ENCODE data around the gene ING1.
"Not testable (repeated sequence)": the region's sequence is repeated elsewhere in the genome, so short reads cannot be mapped to it uniquely, and the experiment has no call there.

Gene ING1

DNA sequence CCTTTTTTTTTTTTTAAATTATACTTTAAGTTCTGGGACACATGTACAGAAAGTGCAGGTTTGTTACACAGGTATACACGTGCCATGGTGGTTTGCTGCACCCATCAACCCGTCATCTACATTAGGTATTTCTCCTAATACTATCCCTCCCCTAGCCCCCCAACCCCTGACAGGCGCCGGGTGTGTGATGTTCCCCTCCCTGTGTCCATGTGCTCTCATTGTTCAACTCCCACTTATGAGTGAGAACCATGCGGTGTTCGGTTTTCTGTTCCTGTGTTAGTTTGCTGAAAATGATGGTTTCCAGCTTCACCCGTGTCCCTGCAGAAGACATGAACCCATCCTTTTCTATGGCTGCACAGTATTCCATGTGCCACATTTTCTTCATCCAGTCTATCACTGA lies 17.7 kb upstream of the ING1 start:
- not testable (repeated sequence) for DNase-seq (ENCODE audit: low read depth)

DNA sequence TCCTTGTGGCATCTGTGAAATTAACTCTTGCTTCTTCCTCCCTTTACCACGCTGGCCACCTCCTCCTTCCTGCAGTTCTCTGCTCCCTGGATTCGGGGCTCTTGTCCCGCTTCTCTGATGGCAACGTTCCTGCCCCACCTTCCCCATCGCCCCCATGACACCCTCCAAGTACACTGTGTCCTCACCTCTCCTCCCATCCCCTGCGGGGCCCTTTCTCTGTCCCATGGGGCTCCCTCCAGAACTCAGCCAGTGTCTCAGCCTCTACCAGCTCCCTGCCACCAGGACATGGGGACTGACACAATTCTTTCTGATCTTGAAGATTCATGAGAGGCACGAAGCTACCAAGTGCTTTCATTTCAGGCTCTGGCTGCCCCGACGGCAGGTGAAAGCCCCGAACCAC lies 16.7 kb upstream of the ING1 start:
- no peak for DNase-seq (ENCODE audit: low read depth)

DNA sequence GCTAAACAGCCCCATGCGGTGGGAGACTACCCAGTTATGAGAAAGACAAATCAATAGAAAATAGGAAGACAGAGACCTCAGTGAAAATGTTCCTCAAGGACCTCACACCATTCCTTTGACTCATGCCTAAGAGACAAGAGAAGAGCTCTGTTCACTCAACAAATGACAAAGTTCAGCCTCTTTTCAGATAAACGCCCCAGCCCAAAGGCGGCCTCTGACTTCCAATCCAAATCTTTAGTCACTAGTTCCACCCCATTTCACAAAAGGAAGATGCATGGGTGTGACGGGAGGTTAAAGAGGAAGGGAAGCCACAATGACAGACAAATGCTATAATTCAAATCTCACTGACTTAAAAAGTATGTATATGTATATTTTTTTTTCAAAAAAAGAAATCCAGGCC lies 15.7 kb upstream of the ING1 start:
- no peak for DNase-seq (ENCODE audit: low read depth)

DNA sequence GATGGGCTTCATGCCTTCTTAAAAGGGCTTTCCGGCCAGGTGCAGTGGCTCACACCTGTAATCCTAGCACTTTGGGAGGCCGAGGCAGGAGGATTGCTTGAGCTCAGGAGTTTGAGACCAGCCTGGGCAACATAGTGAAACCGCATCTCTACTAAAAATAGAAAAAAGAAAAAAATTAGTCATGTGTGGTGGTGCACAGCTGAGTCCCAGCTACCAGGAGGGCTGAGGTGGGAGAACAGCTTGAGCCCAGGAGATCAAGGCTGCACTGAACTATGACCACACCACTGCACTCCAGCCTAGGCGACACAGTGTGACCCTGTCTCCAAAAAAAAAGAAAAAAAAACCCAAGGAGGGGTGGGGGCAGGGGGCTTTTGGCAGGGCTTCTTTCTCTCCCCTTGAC lies 14.8 kb upstream of the ING1 start:
- no peak for DNase-seq (ENCODE audit: low read depth)

DNA sequence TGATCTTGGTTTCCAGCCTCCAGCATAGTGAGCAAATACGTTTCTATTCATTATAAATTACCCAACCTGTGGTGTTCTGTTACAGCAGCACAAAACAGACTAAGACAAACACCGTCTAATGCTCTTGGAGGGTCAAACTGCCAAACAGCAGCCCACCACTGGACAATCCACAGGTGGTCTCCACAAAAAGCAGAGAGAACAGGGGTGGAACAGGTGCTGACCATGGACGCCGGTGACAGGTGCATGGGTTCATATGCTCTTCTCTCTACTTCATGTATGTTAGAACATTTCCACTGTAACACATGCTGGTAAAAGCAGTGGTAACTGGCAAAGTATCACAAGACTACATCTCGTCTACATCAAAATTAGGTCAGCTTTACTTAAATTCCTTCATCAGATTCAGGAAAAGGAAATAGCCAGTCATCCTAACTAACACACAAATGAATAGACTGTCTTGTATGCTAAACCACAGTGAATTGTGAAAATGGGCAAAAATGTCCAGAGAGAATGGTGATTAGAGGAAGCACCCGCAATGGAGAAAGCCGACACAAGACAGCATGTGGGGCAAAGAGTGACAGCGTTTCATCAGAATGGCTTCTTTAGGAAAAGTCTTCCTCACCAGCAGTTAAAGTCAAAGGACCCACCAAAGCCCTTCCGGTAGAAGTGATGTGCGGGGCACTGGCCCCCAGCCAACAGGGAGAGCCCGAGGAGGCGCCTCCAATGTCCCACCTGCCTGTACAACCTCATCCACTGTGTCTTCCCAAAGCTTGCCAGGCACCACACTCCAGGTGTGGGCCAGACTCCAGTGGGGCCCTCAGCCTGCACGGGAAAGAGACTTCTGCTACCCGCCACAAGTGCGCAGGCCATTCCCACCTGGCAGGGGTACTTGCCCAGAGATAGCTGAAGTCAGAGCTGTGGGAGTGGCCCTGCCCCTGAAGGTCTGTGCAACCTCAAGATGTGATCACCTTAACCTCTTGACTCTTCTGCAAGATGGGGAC lies 14.1 kb upstream of the ING1 start:
- no peak for DNase-seq (ENCODE audit: low read depth)

DNA sequence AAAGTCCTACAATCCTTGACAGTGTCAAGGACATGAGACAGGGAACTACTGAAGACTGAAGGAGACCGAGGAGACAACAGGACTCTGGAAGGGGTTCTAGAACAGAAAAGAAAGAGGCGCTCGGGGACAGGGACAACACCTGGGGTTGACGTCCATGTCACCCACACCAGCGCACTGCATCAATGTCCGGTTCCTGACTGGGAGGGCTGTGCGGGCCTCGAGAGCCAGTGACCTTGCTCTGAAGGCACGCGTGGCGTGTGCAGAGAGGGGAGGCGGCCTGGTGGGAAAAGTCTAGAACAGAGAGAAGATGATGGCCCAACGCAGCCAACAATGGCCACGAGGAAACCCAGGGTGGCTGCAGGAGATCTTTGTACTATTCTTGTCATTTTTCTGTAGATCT lies 13.3 kb upstream of the ING1 start:
- no peak for DNase-seq (ENCODE audit: low read depth)

DNA sequence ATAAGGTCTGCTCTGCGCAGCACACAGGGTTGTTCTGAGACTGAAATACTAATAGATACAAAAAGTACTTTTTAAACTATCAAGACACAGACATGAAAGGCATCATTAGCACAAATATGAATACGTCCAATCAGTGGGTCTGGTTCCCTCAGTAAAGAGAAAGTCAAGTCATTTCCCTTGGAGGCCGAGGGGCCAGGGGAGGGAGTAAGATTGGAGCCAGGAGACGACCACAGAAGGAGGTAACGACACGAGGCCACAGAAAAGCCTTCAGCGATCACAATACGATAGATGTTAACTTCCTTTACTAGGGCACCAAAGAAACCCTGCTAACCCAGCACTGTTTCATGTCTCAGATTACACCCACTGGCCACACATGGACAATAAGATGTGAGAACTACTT lies 12.9 kb upstream of the ING1 start:
- no peak for DNase-seq (ENCODE audit: low read depth)

DNA sequence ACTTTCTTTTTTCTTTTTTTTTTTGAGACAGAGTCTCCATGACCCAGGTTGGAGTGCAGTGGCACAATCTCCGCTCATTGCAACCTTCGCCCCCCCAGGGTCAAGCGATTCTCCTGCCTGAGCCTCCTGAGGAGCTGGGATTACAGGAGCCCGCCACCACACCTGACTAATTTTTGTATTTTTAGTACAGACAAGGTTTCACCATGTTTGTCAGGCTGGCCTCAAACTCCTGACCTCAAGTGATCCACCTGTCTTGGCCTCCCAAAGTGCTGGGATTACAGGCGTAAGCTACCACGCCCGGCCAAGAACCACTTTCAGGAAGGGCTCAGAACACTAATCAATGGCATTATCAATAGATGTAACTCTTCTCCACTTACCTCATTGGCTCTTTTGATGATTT lies 12.4 kb upstream of the ING1 start:
- not testable (repeated sequence) for DNase-seq (ENCODE audit: low read depth)

DNA sequence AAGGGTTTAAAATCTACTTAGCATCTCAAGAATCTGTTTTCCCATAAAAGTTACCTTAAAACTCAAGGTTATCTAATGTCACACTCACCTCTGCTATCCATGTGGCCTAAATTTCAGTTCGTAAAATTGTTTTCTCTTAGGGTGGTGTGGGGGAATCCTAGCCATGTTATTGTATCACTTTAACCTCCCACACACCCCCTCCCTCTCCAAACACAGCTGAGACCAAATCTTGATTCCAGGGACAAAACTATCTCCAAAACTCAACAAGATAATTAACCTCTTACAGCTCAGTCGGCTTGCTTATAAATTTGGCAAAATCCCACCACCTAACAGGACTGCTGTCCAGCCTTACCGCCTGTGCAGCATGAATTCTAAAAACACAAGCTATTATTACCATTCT lies 11.4 kb upstream of the ING1 start:
- no peak for DNase-seq (ENCODE audit: low read depth)

DNA sequence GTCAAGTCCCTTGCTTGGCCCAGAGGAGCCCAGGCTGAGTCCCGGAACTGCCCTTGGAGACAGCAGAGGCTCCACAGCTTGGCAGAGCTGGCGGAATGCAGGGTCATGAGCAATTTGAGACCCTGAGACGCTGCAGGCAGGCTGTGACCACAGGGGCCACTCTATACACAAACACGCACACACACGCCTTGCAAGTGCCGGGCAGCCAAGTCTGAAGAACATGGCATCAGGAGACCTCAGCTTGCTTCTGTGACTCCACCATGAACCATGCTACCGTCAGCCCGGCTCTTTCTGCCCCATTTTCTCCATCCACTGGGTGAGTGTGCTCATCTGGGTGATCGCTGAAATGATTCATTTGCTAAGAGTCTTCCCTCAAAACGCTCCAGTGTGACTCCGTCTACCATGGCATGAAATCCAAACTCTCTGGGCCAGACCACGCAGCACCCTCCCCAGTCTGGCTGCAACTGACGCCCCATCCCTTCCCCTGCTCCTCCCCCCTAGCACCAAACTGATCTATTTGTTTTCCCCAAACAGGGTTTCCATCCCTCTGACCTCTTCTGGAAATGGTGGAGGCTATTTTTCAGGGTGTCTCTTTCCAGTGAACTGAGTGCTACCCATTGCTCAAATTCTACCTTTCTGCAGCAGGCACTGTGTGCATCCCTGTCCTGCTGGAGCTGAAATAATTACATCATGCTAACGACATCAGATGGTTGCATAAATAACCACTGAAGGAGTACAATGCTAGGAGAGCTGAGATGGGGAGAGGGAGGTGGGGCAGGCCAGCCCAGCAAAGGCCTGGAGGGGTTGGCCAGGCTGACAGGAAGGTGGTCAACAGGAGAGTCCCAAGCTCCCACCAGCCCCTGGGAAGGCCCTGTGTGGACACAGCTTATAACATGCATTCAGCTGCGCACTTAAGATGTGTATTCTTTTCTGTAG lies 10.6 kb upstream of the ING1 start:
- no peak for DNase-seq (ENCODE audit: low read depth)

DNA sequence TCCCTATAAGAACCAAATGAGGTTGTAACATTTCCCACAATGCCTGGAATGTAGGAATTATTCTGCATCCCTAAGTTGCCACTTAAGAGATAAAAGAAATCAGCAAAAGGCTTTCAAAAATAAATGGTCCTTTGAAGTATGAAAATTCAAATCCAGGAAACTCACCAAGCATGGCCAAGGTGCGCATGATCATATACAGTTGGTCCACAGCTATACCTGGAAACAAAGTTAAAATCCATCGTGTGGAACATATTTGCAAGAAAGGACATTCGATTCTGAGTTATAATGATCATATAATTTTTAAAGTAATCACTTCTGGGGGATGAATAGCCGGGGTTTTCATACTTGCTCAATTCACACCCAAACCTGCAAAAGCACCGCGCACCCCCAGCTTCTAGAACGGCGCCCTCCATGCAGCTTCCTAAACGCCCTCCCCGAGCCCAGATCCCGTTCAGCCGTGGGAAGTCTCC lies 8.1 kb upstream of the ING1 start:
- DNase-seq (ENCODE audit: low read depth) = no peak

DNA sequence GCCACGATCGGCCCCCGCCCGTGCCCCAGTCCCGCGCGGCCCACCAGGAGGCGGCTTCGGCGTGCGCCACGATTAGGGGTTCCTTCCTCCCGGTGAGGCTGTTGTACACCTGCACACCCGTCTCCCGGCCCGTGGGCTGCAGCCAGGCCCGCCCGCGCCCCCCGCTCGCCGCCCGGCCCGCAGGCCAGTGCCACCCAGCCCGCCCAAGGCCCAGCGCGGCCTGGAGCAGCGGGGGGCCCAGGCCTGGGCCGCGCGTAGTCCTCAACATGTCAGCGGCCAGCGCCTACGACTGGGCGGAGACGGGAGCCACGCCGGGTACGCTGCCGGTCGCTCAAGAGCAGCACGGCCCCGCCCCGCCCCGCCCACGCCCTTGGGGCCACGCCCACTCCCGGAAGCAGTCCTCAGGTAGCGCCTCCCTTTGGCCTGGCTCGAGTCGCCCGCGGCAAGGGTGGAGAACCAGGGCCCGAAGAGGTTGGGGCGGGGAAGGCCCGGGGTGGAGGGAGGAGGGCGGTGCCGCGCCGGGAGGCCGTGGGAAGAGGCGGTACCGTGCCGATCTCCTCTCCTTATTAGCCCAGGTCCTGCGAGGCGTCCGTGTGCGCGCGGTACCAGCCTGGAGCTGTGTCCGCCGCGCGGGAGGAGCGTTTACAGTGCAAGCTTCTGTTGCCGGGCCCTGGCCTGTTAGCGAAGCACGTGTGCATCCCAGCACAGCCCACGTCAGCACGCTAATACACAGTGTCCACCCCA lies 7.5 kb upstream of the ING1 start, which contains the start of gene CARS2:
TSS of gene CARS2 (minus strand) at position 291 of the 744 bp plus-strand sequence. CDS start at position 268, 23 bp downstream.
- DNase-seq (ENCODE audit: low read depth) = peak; percentile 97

DNA sequence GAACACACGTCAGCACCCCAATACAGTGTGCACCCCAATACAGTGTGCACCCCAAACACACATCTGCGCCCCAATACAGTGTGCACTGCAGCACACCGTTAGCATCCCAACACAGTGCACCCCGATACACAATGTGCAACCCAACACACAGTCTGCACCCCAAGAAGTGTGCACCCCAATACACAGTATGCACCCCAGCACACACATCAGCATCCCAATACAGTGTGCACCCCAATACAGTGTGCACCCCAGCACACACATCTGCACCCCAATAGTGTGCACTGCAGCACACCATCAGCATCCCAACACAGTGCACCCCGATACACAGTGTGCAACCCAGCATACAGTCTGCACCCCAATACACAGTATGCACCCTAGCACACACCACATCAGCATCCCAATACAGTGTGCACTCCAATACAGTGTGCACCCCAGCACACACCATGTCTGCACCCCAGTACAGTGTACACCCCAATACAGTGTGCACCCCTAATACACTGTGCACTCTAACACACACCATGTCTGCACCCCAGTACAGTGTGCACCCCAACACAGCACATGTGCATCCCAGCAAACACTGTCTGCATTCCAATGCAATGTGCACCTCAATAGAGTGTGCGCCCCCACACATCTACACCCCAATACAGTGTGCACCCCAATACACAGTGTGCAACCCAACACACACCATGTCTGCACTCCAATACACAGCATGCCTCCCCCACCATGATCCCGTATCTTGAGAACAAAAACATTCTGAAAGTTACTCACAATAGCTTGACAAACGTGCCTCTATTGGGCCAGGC lies 6.7 kb upstream of the ING1 start:
- no peak for DNase-seq (ENCODE audit: low read depth)

DNA sequence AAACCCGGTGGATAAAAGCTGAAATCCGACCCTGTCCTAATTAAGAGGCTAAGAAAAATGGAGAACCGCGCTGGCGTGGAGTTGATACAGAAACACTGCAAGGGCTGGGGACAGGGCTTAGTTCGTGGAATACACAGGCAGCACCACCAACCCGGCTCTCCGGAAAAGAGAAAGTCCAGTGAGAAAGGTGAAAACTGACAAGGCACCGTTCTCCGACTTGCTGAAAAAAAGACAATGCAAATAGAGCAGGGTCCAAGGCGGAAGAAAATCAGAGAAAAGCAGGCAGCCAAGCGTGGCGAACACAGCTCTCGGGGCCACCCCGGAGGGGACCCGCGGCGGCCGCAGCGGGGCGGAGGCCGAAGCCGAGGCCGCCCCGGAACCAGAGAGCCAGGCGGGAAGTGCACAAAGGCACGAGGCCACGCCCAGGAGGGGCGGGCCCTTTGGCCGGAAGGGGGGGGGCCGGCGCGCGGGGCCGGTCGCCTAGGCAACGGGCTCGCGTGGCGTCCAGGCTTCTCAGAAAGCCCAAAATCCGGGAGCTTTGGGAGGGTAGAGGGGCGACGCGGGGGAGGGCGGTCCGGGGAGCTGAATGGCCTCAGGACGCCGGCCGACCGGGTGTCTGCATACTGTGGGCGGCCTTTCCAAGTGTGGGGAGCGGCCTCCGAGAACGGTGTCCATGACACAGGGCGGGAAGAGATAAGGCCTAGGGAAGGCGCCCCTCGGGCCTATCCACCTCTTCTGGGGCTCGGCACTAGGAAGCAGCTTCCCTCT lies 1.2 kb upstream of the ING1 start:
- peak; percentile 81 for DNase-seq (ENCODE audit: low read depth)

DNA sequence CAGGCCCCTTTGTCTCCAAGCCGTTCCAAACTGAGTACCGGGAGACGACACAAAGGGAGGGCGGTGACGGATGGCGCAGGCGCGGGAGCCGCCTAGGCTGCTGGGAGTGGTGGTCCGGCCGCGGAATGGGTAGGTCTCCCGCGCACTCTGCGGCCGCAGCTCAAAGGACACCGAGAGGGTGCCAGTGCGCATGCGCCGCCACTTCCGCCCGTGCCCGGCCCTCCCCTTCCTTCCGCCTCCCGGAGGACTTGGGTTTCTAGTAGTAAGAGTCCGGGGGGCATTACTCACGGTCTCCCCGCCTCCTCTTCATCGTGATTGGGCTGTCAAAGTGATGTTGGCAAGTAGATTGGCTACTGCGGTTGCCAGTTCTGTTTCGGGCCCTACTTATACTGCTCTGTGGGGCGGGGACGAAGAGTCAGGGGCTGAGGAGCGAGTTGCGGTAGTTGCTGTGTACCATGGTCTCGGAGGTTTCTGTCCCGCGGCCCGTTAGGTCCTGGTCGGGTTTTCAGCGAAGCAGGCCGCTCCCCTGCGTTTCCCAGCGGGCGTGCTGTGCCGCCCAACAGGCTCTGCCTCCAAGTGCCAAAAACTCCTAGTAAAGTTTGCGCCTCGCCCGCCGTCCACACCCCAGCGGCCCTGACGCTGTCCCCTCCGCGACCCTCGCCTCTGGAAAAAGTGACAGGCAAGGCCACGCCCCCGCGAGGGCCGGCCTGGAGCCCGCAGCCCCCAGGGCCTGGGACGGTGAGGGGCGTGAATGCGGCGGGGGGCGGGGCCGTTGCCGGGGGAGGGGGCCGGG lies 455 bp upstream of the ING1 start:
- DNase-seq (ENCODE audit: low read depth) = peak; percentile 100

DNA sequence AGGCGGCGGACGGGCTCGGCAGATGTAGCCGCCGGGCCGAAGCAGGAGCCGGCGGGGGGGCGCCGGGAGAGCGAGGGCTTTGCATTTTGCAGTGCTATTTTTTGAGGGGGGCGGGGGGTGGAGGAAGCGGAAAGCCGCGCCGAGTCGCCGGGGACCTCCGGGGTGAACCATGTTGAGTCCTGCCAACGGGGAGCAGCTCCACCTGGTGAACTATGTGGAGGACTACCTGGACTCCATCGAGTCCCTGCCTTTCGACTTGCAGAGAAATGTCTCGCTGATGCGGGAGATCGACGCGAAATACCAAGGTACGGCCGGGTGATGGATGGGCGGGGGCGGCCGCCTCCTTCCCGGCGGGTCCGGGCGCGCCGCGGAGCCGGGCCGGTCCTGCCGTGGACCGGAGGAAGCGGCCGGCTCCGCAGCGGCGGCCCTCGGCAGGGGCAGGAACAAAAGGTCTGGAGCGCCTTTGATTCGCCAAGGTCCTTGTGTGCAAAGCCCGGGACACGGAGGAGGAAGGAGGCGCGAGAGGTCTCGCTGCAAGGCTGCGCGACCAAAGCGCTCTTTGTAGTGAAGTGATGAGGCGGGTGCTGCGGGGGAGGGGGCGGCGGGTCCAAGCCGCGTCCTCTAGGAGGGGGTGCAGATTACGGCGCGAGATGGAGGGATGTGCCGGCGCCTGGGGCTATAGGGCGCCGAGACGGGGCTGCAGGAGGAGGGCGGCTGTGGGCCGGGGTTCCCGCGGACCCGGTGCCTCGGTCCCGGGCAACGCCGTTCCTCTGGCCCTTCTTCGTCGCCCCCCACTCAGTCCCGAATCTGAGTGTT lies 689 bp downstream of the ING1 start:
- peak; percentile 61 for DNase-seq (ENCODE audit: low read depth)

DNA sequence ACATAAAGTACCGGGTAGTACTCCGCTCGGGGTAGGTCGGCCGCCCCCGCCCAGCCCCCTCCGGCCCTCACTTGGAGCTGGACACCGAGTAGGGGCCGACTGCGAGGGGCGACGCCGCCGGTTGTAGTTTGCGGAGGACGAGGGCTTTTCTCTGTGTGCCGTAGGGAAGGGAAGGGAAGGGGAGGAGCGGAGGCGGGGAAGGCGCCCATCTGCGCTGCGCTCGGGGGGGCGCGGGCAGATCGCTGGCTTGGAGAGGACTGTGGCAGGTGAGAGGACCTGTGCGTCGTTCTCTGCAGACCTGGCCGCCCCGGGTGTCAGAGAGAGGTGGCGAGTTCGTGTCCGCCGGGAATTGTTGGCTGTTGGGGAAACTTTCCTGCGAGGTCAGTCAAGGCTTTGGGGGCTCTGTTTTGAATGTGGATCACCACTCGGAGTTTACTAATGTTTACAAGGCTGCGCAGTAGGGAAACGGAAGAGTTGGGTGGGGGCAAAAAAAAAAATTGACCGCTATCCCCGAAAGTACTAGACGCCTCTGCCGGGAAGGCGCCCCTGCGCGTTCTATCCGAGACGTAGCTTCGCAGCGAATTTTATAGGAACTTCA lies 1.4 kb downstream of the ING1 start:
- DNase-seq (ENCODE audit: low read depth) = peak; percentile 49

All from iris pigment epithelial cell (primary cell).